Measurements from ENCODE around the gene SLC39A5.

DNA sequence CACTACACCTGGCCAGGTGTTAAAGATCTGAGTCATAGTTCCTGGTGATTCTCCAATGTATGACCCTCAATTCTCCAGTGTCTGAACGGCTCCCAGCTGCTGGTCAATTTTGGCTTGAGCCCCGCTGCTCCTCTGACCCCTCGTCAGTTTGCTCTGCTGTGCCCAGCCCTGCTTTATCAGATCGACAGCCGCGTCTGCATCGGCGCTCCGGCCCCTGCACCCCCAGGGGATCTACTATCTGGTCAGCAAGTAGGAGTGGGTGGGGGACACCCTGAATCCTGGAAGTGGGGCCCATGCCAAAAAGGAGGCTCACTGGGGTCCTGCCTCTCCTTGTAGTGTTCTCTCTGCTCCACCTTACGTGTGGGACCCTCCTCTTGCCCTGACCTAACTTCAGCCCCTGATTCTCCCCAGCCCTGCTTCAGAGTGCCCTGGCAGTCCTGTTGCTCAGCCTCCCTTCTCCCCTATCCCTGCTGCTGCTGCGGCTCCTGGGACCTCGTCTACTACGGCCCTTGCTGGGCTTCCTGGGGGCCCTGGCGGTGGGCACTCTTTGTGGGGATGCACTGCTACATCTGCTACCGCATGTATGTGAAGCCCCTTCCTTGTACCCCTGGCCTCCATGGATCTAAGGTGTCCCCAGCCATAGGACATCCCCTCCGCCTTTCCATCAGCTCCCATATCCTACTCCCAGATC is 5.0 kb downstream of the SLC39A5 start:
- TF ChIP-seq, protein P1, sequence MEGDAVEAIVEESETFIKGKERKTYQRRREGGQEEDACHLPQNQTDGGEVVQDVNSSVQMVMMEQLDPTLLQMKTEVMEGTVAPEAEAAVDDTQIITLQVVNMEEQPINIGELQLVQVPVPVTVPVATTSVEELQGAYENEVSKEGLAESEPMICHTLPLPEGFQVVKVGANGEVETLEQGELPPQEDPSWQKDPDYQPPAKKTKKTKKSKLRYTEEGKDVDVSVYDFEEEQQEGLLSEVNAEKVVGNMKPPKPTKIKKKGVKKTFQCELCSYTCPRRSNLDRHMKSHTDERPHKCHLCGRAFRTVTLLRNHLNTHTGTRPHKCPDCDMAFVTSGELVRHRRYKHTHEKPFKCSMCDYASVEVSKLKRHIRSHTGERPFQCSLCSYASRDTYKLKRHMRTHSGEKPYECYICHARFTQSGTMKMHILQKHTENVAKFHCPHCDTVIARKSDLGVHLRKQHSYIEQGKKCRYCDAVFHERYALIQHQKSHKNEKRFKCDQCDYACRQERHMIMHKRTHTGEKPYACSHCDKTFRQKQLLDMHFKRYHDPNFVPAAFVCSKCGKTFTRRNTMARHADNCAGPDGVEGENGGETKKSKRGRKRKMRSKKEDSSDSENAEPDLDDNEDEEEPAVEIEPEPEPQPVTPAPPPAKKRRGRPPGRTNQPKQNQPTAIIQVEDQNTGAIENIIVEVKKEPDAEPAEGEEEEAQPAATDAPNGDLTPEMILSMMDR (IDR thresholded peaks at IDR 0.05) = no peak
- TF ChIP-seq EZH2 (IDR thresholded peaks at IDR 0.05) = no peak
- TF ChIP-seq EZH2phosphoT487 (IDR thresholded peaks at IDR 0.05) = no peak

Data from neural progenitor cell (in vitro differentiated cells).